Loucy (cell line): Measurements from ENCODE around the gene PIGT.

Experiments
- H2AFZ ChIP-seq: fragments of 200-600 bp; sonication (generic); 2 replicates; pipeline ENCODE4 v1.6.0; 2016; ENCODE audit warnings: antibody characterized with exemption, mild to moderate bottlenecking, low read length, moderate library complexity
- H3F3A ChIP-seq: fragments of 200-600 bp; 2 replicates; pipeline ENCODE4 v1.6.0; 2016; ENCODE audit warnings: antibody characterized with exemption, low read depth, mild to moderate bottlenecking
- H3K27me3 ChIP-seq: fragments of 200-600 bp; sonication (generic); 2 replicates; pipeline ENCODE4 v1.6.1; 2014; ENCODE audit warnings: low read length, mild to moderate bottlenecking; ENCODE audit not compliant: insufficient read depth, poor library complexity, severe bottlenecking
- H3K36me3 ChIP-seq: fragments of 200-600 bp; sonication (generic); 2 replicates; pipeline ENCODE4 v1.6.1; 2016; ENCODE audit warnings: low read length; ENCODE audit not compliant: insufficient read depth
- H3K4me1 ChIP-seq: fragments of 200-600 bp; sonication (generic); 2 replicates; pipeline ENCODE4 v1.5.1; 2014; ENCODE audit warnings: low read length, mild to moderate bottlenecking; ENCODE audit not compliant: insufficient read depth, poor library complexity, severe bottlenecking
- H3K4me2 ChIP-seq: fragments of 200-600 bp; sonication (generic); 2 replicates; pipeline ENCODE4 v1.6.0; 2014; ENCODE audit warnings: antibody characterized with exemption, low read length, low read depth, mild to moderate bottlenecking; ENCODE audit not compliant: poor library complexity, severe bottlenecking
- H3K4me3 ChIP-seq: fragments of 200-600 bp; sonication (generic); 2 replicates; pipeline ENCODE4 v1.5.1; 2014; ENCODE audit warnings: low read length, mild to moderate bottlenecking, mixed read lengths; ENCODE audit not compliant: poor library complexity, severe bottlenecking
- H3K79me2 ChIP-seq: fragments of 200-600 bp; sonication (generic); 2 replicates; pipeline ENCODE4 v1.6.1; 2014; ENCODE audit warnings: low read length; ENCODE audit not compliant: insufficient read depth
- H3K9ac ChIP-seq: fragments of 200-600 bp; sonication (generic); 2 replicates; pipeline ENCODE4 v1.6.0; 2014; ENCODE audit warnings: mild to moderate bottlenecking, low read depth, low read length, moderate library complexity; ENCODE audit not compliant: poor library complexity, severe bottlenecking
- H3K9me2 ChIP-seq: fragments of 200-600 bp; sonication (generic); replicated peaks from 2 replicates; pipeline ENCODE4 v1.6.1; 2016; ENCODE audit warnings: low read depth, low read length, mixed read lengths
- H3K9me3 ChIP-seq: fragments of 200-600 bp; sonication (generic); 2 replicates; pipeline ENCODE4 v1.6.1; 2014; ENCODE audit warnings: mild to moderate bottlenecking, antibody characterized with exemption, low read length, low read depth; ENCODE audit not compliant: insufficient read depth
- H4K20me1 ChIP-seq: fragments of 200-600 bp; sonication (generic); 2 replicates; pipeline ENCODE4 v1.6.0; 2014; ENCODE audit warnings: antibody characterized with exemption, low read length, mild to moderate bottlenecking; ENCODE audit not compliant: insufficient read depth, poor library complexity, severe bottlenecking
- CTCF ChIP-seq: fragments of 200-600 bp; sonication (generic); conservative IDR thresholded peaks from 2 replicates; pipeline ENCODE4 v1.5.1; 2014; ENCODE audit warnings: mild to moderate bottlenecking, antibody characterized with exemption, low read length
- EZH2phosphoT487 ChIP-seq: fragments of 200-600 bp; IDR thresholded peaks from 2 replicates; pipeline ENCODE4 v1.6.1; 2018; ENCODE audit warnings: antibody characterized with exemption, mild to moderate bottlenecking, moderate library complexity, borderline replicate concordance

The PIGT gene

GRCh38 chr20:45372241-45372640, 43.7 kb upstream of the PIGT start:
- H3F3A ChIP-seq, result peaks cover 6% of the 10 kb centered on the region; the same call in 1 of the 2 replicates
- H3K79me2 ChIP-seq, result no peaks in the 10 kb centered on the region
- H3K9ac ChIP-seq, result no peak overlapping the region
- no peaks in the 10 kb centered on the region for H4K20me1 ChIP-seq
- H3K9me2 ChIP-seq, result no peaks in the 10 kb centered on the region
- H3K9me3 ChIP-seq, result no peaks in the 10 kb centered on the region
- H3K36me3 ChIP-seq, result no peaks in the 10 kb centered on the region; the same call in 1 of the 2 replicates
- no peaks in the 10 kb centered on the region for H3K27me3 ChIP-seq
- H3K4me2 ChIP-seq, result no peak overlapping the region
- H3K4me1 ChIP-seq, result peaks cover 23% of the 10 kb centered on the region
- TF ChIP-seq EZH2phosphoT487 (no peak), CTCF (no peak)
- no peak overlapping the region for H3K4me3 ChIP-seq
- no peak overlapping the region for H2AFZ ChIP-seq

- Histone ChIP-seq H3K79me2 (no peaks in the 10 kb centered on the region), H3K4me1 (peaks cover 17% of the 10 kb centered on the region), H3K9me2 (no peaks in the 10 kb centered on the region), H3K4me3 (peak overlapping the region; percentile 69), H2AFZ (peak overlapping the region; percentile 73; the same call in 1 of the 2 replicates), H4K20me1 (no peaks in the 10 kb centered on the region), H3K4me2 (peak overlapping the region; percentile 49), H3K27me3 (no peaks in the 10 kb centered on the region), H3K36me3 (no peaks in the 10 kb centered on the region), H3F3A (peaks cover 3% of the 10 kb centered on the region; the same call in 1 of the 2 replicates), H3K9me3 (no peaks in the 10 kb centered on the region), H3K9ac (no peak overlapping the region)
- no peak for TF ChIP-seq EZH2phosphoT487
- no peak for TF ChIP-seq CTCF
Observed at GRCh38 chr20:45372646-45373352, 43.1 kb upstream of the PIGT start.

- Histone ChIP-seq H2AFZ (peak overlapping the region; percentile 73), H3K9ac (peak overlapping the region; percentile 23)
Observed at GRCh38 chr20:45373353-45374100, 42.4 kb upstream of the PIGT start.

More at GRCh38 chr20:45373353-45374100, 42.4 kb upstream of the PIGT start:
- no peaks in the 10 kb centered on the region for H3K9me3 ChIP-seq
- H3K79me2 ChIP-seq, result no peaks in the 10 kb centered on the region
- no peaks in the 10 kb centered on the region for H3K27me3 ChIP-seq
- H3K4me2 ChIP-seq, result peak overlapping the region; percentile 49
- peak overlapping the region; percentile 69 for H3K4me3 ChIP-seq
- H3K36me3 ChIP-seq, result no peaks in the 10 kb centered on the region
- H4K20me1 ChIP-seq, result no peaks in the 10 kb centered on the region
- H3K4me1 ChIP-seq, result peaks cover 12% of the 10 kb centered on the region
- TF ChIP-seq EZH2phosphoT487 (no peak), CTCF (peak; percentile 89)
- H3F3A ChIP-seq, result no peaks in the 10 kb centered on the region
- no peaks in the 10 kb centered on the region for H3K9me2 ChIP-seq
